Natural killer cell (primary cell): Measurements from ENCODE around the gene GJE1. TPM values are rescaled to one million over a fixed set of nuclear protein-coding genes. Genes with fewer than 3 reads are reported as not detected.

Source experiments
- ATAC-seq, 3 donors: fragments of 150-1000 bp in 2 of 3; fragments of 200-7000 bp in 1 of 3; cut with Tn5 transposase; 1 replicate in 1 of 3; 2 replicates in 2 of 3; pipeline ENCODE4 v1.10.0; 2021; ENCODE audit warnings: mild to moderate bottlenecking in 2 of 3, moderate library complexity in 2 of 3
- DNase-seq, 2 donors: peaks; one replicate each; pipeline versions ENCODE4 v3.0.0 to v3.0.0-alpha.2; 2013 to 2021; ENCODE audit warnings: mixed read lengths in 1 of 2
- H3K27ac ChIP-seq: one replicate; pipeline ENCODE4 v1.5.1; 2013; ENCODE audit warnings: mild to moderate bottlenecking, low read length
- H3K27me3 ChIP-seq: one replicate; pipeline ENCODE4 v1.6.1; 2013; ENCODE audit warnings: low read length; ENCODE audit not compliant: control insufficient read depth, insufficient read depth
- H3K36me3 ChIP-seq: one replicate; pipeline ENCODE4 v1.6.1; 2013; ENCODE audit warnings: low read length; ENCODE audit not compliant: control insufficient read depth, insufficient read depth
- H3K4me1 ChIP-seq: one replicate; pipeline ENCODE4 v1.6.1; 2013; ENCODE audit warnings: low read length; ENCODE audit not compliant: control insufficient read depth, insufficient read depth
- H3K4me3 ChIP-seq: one replicate; pipeline ENCODE4 v1.5.1; 2013; ENCODE audit warnings: low read length
- H3K9me3 ChIP-seq: one replicate; pipeline ENCODE4 v1.6.1; 2013; ENCODE audit warnings: low read length; ENCODE audit not compliant: control insufficient read depth, insufficient read depth
- H3K27ac Mint-ChIP-seq, 2 donors: one replicate each; pipeline ENCODE4 v1.8.0; 2022; ENCODE audit warnings: mild to moderate bottlenecking in 2 of 2, mixed read lengths in 2 of 2, moderate library complexity in 1 of 2
- H3K27me3 Mint-ChIP-seq, 2 donors: one replicate each; pipeline ENCODE4 v1.8.0; 2022; ENCODE audit warnings: low read depth in 2 of 2, mixed read lengths in 2 of 2
- H3K36me3 Mint-ChIP-seq: one replicate; pipeline ENCODE4 v1.8.0; 2022; ENCODE audit warnings: mixed read lengths
- H3K4me1 Mint-ChIP-seq, 2 donors: one replicate each; pipeline ENCODE4 v1.8.0; 2022; ENCODE audit warnings: mixed read lengths in 2 of 2
- H3K4me3 Mint-ChIP-seq: one replicate; pipeline ENCODE4 v1.8.0; 2022; ENCODE audit warnings: mild to moderate bottlenecking, moderate library complexity, mixed read lengths
- H3K9me3 Mint-ChIP-seq, 2 donors: one replicate each; pipeline ENCODE4 v1.8.0; 2022; ENCODE audit warnings: mixed read lengths in 2 of 2
- CTCF ChIP-seq: fragments of 200-600 bp; IDR thresholded peaks from one replicate; pipeline ENCODE4 v1.8.0; 2022; ENCODE audit warnings: antibody characterized with exemption
- WGBS: methylation state at CpG from one replicate; pipeline ENCODE4 v1.1.7; 2013; ENCODE audit warnings: missing lambda C conversion rate; ENCODE audit not compliant: insufficient coverage; 5-methylcytosine and 5-hydroxymethylcytosine counted together
- intact Hi-C: fragments of 100-400 bp; cut with micrococcal nuclease; formaldehyde crosslinking; loops from one replicate; pipeline ENCODE4 v1.14.2; 2022
- total RNA-seq, 4 donors: library from RNA; stranded (reverse); fragments of 120-200 nt in 1 of 4; gene quantifications; one replicate each; pipeline versions ENCODE4 v1.2.3 to v1.2.4, GENCODE V29; 2013 to 2022

GJE1 gene
- total RNA-seq, 3 donors from 2014 or later (not counting 1 experiment from before 2014, with no cell fraction given) = not detected

DNA sequence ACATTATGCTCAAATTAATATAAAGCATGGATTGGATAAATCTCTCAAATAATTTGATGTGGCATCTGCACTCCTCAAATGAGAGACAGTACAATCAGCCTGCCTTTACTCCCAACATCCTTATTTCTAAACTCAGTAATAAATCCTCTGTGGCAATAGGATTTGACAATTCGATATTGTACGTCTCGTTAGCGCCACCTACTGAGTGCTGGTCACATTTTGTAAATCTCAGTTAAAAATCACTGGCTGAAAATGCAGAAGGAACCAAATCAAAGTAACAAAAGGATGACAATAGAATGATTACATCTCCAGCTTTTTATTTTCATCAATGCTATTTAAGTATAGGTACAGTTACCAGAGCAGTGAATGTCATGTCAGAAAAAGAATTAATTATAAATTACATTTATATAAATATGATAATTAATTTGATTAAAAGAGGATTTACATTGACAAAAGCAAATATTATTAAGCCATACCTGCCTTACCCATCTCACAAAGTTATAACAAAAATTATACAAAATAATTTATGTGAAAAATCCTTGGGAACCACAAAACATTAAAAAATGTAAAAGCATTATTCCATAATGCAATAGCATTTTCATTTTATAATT is 20.2 kb upstream of the GJE1 start:
- ATAC-seq (peak; percentile 34 to 52 (median 48)), DNase-seq (peak in 1 of 2 donors; percentile 78)
- Histone ChIP-seq H3K27me3 (peaks cover 3% of the 10 kb centered on the region), H3K36me3 (no peaks in the 10 kb centered on the region), H3K4me1 (no peaks in the 10 kb centered on the region), H3K27ac (no peak overlapping the region), H3K9me3 (no peaks in the 10 kb centered on the region), H3K4me3 (no peak overlapping the region)
- no peaks in the 10 kb centered on the region for H3K27me3 Mint-ChIP-seq
- 0% methylated on average over 4 of the region's 4 CpGs for WGBS
- H3K4me3 Mint-ChIP-seq = no peak overlapping the region
- no peak overlapping the region for H3K27ac Mint-ChIP-seq
- intact Hi-C loops = loop anchor here (2.0 kb wide), 1 partner anchor 436 kb away; no protein-coding TSS in a partner anchor
- no peaks in the 10 kb centered on the region for H3K9me3 Mint-ChIP-seq
- H3K4me1 Mint-ChIP-seq = no peaks in the 10 kb centered on the region
- peak; percentile 80 for TF ChIP-seq CTCF
- no peaks in the 10 kb centered on the region for H3K36me3 Mint-ChIP-seq

- TF ChIP-seq CTCF = no peak
- H3K4me1 ChIP-seq = no peaks in the 10 kb centered on the region
- no peak overlapping the region for H3K4me3 Mint-ChIP-seq
- DNase-seq = no peak
- no peaks in the 10 kb centered on the region for H3K4me1 Mint-ChIP-seq
- peaks cover 6 to 19% of the 10 kb centered on the region in 2 donors for H3K27me3 Mint-ChIP-seq
- H3K27me3 ChIP-seq = peaks cover 3% of the 10 kb centered on the region
- no peaks in the 10 kb centered on the region for H3K9me3 Mint-ChIP-seq
- intact Hi-C loops = no loop called here
- no peak overlapping the region for H3K4me3 ChIP-seq
- H3K36me3 Mint-ChIP-seq = no peaks in the 10 kb centered on the region
- H3K27ac ChIP-seq = no peak overlapping the region
- ATAC-seq = no peak
- H3K9me3 ChIP-seq = no peaks in the 10 kb centered on the region
- no peak overlapping the region for H3K27ac Mint-ChIP-seq
- H3K36me3 ChIP-seq = no peaks in the 10 kb centered on the region
- WGBS = 86% methylated on average over 1 of the region's 2 CpGs
These were observed 15.4 kb upstream of the GJE1 start for GRCh38 chr6:142117366-142117765.

DNA sequence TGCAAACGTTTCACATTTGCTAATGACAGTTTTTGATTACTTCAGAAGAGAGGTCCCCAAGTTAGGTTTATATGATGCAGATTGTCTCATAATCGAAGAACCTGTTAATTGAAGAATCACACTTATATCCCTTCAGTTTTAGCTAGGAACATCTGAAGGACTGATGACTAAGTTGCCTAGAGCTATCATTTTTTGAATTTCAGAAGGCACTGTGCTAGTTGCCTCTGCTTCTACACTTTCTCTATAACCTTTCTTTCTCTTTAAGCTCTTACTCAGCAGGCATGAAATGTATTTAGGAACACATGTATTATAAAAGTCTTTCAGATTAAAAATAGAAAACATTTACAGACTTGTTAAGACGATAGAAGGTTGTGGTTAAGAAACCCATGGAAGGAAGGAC is 14.4 kb upstream of the GJE1 start:
- ATAC-seq (no peak), DNase-seq (no peak)
- Histone ChIP-seq H3K4me3 (no peak overlapping the region), H3K36me3 (no peaks in the 10 kb centered on the region), H3K27ac (no peak overlapping the region), H3K9me3 (no peaks in the 10 kb centered on the region), H3K4me1 (no peaks in the 10 kb centered on the region), H3K27me3 (peaks cover 3% of the 10 kb centered on the region)
- no peak overlapping the region for H3K4me3 Mint-ChIP-seq
- no peak overlapping the region for H3K27ac Mint-ChIP-seq
- H3K4me1 Mint-ChIP-seq = no peaks in the 10 kb centered on the region
- peaks cover 6 to 26% of the 10 kb centered on the region in 2 donors for H3K27me3 Mint-ChIP-seq
- no peaks in the 10 kb centered on the region for H3K36me3 Mint-ChIP-seq
- TF ChIP-seq CTCF = no peak
- 70% methylated on average over 3 of the region's 3 CpGs for WGBS
- intact Hi-C loops = no loop called here
- H3K9me3 Mint-ChIP-seq = no peaks in the 10 kb centered on the region

- no peak overlapping the region for H3K27ac Mint-ChIP-seq
- no peak overlapping the region for H3K4me3 ChIP-seq
- peaks cover 10 to 32% of the 10 kb centered on the region in 2 donors for H3K27me3 Mint-ChIP-seq
- H3K4me3 Mint-ChIP-seq = no peak overlapping the region
- TF ChIP-seq CTCF = no peak
- DNase-seq (no peak), ATAC-seq (no peak)
- no peaks in the 10 kb centered on the region for H3K9me3 ChIP-seq
- no peak overlapping the region for H3K27ac ChIP-seq
- no peaks in the 10 kb centered on the region for H3K36me3 Mint-ChIP-seq
- H3K4me1 ChIP-seq = no peaks in the 10 kb centered on the region
- H3K36me3 ChIP-seq = no peaks in the 10 kb centered on the region
- H3K9me3 Mint-ChIP-seq = no peaks in the 10 kb centered on the region
- intact Hi-C loops = no loop called here
- H3K27me3 ChIP-seq = peaks cover 3% of the 10 kb centered on the region
- no peaks in the 10 kb centered on the region for H3K4me1 Mint-ChIP-seq
- 92% methylated on average over 2 of the region's 2 CpGs for WGBS
These were observed 13.8 kb upstream of the GJE1 start for GRCh38 chr6:142118925-142119324.
